HepG2 (cell line): ENCODE measurements around the gene SLITRK5. TPM values are rescaled to one million over a fixed set of nuclear protein-coding genes. Genes with fewer than 3 reads are reported as not detected.
A peak's percentile ranks its signal among the peaks of the same experiment; 100 is the strongest.

ENCODE experiments used
- ATAC-seq: fragments of 200-7000 bp; cut with Tn5 transposase; 3 replicates; pipeline ENCODE4 v1.9.1; 2020; ENCODE audit warnings: mild to moderate bottlenecking, moderate library complexity
- BruUV-seq: library from RNA; stranded (reverse); fragments of 400-500 nt; replicated peaks from 2 replicates; lab custom pipeline; 2021; lab: Mats Ljungman, UMichigan
- CTCF ChIA-PET: fragments of 300-600 bp; formaldehyde crosslinking; extraction: SDS; loops from one replicate; lab custom pipeline; 2021; ENCODE audit warnings: low total read pairs, inconsistent platforms, low intra/inter-chr PET ratio; lab: Yijun Ruan, JAX
- POLR2A ChIA-PET: fragments of 350-600 bp; sonication (Branson Sonifier 250); formaldehyde crosslinking; loops from one replicate; lab custom pipeline; 2020; ENCODE audit warnings: antibody characterized with exemption, inconsistent platforms; lab: Yijun Ruan, JAX
- DNase-seq: peaks from one replicate; pipeline ENCODE4 v3.0.0-alpha.2; 2015; ENCODE audit warnings: low spot score
- FAIRE-seq: peaks from 3 replicates; lab custom pipeline; 2011; peaks lifted over from hg19 to GRCh38; lab: Jason Lieb, UNC
- H2AFZ ChIP-seq: one replicate; pipeline ENCODE4 v1.6.1; 2011; ENCODE audit warnings: low read length, inconsistent platforms
- H3K27ac ChIP-seq: fragments of 300-600 bp; 3 replicates; pipeline ENCODE4 v1.8.0; 2011; ENCODE audit warnings: mixed run types, mild to moderate bottlenecking, mixed read lengths, low read length, inconsistent platforms; ENCODE audit not compliant: insufficient read depth; ENCODE audit errors: extremely low read length
- H3K27me3 ChIP-seq, 2 experiments: fragments of 200-600 bp in 1 of 2; 2 replicates in 1 of 2; 3 replicates in 1 of 2; pipeline versions ENCODE4 v1.6.0 to v1.8.0; 2011; ENCODE audit warnings: low read length in 2 of 2, mild to moderate bottlenecking in 2 of 2, moderate library complexity in 2 of 2, inconsistent platforms in 1 of 2; ENCODE audit not compliant: insufficient read depth in 2 of 2, control insufficient read depth in 1 of 2
- H3K36me3 ChIP-seq, 2 experiments: fragments of 200-600 bp in 1 of 2; replicated peaks in 1 of 2; 2 replicates in 1 of 2; 3 replicates in 1 of 2; pipeline versions ENCODE4 v1.5.1 to v1.8.0; 2011; ENCODE audit warnings: low read length in 2 of 2, inconsistent platforms in 1 of 2; ENCODE audit not compliant: insufficient read depth in 2 of 2, control insufficient read depth in 1 of 2
- H3K4me1 ChIP-seq: 2 replicates; pipeline ENCODE4 v1.5.1; 2012; ENCODE audit warnings: low read length, inconsistent platforms; ENCODE audit not compliant: insufficient read depth
- H3K4me2 ChIP-seq: 2 replicates; pipeline ENCODE4 v1.6.0; 2011; ENCODE audit warnings: low read depth, low read length, inconsistent platforms
- H3K4me3 ChIP-seq, 3 experiments: fragments of 200-600 bp in 1 of 3; sonication (generic), shearing (Covaris generic) in 1 of 3; replicated peaks in 1 of 3; 2 replicates each; pipeline ENCODE4 v1.5.1; 2011 to 2016; ENCODE audit warnings: low read length in 3 of 3, inconsistent platforms in 2 of 3, low read depth in 2 of 3, mild to moderate bottlenecking in 2 of 3, control low read depth in 1 of 3, mixed read lengths in 1 of 3; ENCODE audit not compliant: insufficient read depth in 1 of 3
- H3K79me2 ChIP-seq: one replicate; pipeline ENCODE4 v1.6.1; 2011; ENCODE audit warnings: low read length, inconsistent platforms; ENCODE audit not compliant: insufficient read depth
- H3K9ac ChIP-seq: 2 replicates; pipeline ENCODE4 v1.6.0; 2011; ENCODE audit warnings: mild to moderate bottlenecking, low read depth, low read length, inconsistent platforms; ENCODE audit not compliant: insufficient read depth
- H3K9me3 ChIP-seq: 2 replicates; pipeline ENCODE4 v1.5.1; 2012; ENCODE audit warnings: mild to moderate bottlenecking, low read length
- H4K20me1 ChIP-seq: 2 replicates; pipeline ENCODE4 v1.6.0; 2011; ENCODE audit warnings: inconsistent platforms, mild to moderate bottlenecking, low read length, moderate library complexity; ENCODE audit not compliant: insufficient read depth
- KDM2A ChIP-seq: sonication (generic); formaldehyde crosslinking; IDR thresholded peaks from 2 replicates; pipeline ENCODE4 v1.4.0; 2020; ENCODE audit warnings: low read depth, missing genetic modification reagents, borderline replicate concordance
- PCBP1 ChIP-seq: fragments of 200-400 bp; formaldehyde crosslinking; IDR thresholded peaks from 2 replicates; pipeline ENCODE4 v1.6.1; 2017; ENCODE audit warnings: mild to moderate bottlenecking, low read depth, low read length, borderline replicate concordance
- POLR2AphosphoS5 ChIP-seq: IDR thresholded peaks from 2 replicates; pipeline ENCODE4 v1.6.1; 2012; ENCODE audit warnings: low read depth, low read length
- ZNF282 ChIP-seq: fragments of 450-650 bp; IDR thresholded peaks from 2 replicates; pipeline ENCODE4 v1.6.1; 2018; ENCODE audit not compliant: partially characterized antibody
- ZNF629 ChIP-seq: sonication (generic); formaldehyde crosslinking; conservative IDR thresholded peaks from 2 replicates; pipeline ENCODE4 v1.5.0; 2020; ENCODE audit warnings: missing genetic modification reagents
- WGBS: methylation state at CpG from one replicate; pipeline ENCODE4 v1.1.6; 2017; ENCODE audit warnings: low lambda C conversion rate; 5-methylcytosine and 5-hydroxymethylcytosine counted together
- in situ Hi-C: cut with HindIII; loops from 2 replicates; pipeline ENCODE4 v1.10.0; 2017; ENCODE audit warnings: low pct_unique_long_range_greater_than_20kb; ENCODE audit not compliant: extremely low pct_ligation_motif_present
- intact Hi-C: fragments of 100-400 bp; cut with micrococcal nuclease; formaldehyde crosslinking; loops from one replicate; pipeline ENCODE4 v1.10.0; 2022; ENCODE audit not compliant: unreplicated experiment
- polyA plus RNA-seq, 8 experiments: library from polyadenylated mRNA; depleted of rRNA in 3 of 8; stranded (reverse) in 7 of 8; unstranded in 1 of 8; fragments of >200 nt; fragmentation: Illumina TruSeq in 4 of 8; extraction: Trizol in 4 of 8; gene quantifications; 2 replicates each; pipeline versions ENCODE4 v1.2.1 to v1.2.3, GENCODE V29; 2011 to 2016; ENCODE audit warnings: low read depth in 4 of 8, missing spikeins in 1 of 8, mixed read lengths in 1 of 8; ENCODE audit not compliant: insufficient read depth in 1 of 8
- total RNA-seq, 5 experiments: library from RNA; depleted of rRNA; stranded (reverse); fragments of >200 nt; fragmentation: Illumina TruSeq; extraction: Trizol; gene quantifications; 2 replicates each; pipeline ENCODE4 v1.2.3, GENCODE V29; 2016; ENCODE audit warnings: low read depth in 1 of 5
- TF ChIP-seq, protein P1 (sequence below): IDR thresholded peaks from 2 replicates; pipeline ENCODE4 v1.6.1; 2016; ENCODE audit warnings: missing compliant biosample characterization, missing genetic modification reagents, borderline replicate concordance
- TF ChIP-seq, protein P2 (sequence below): sonication (generic); formaldehyde crosslinking; IDR thresholded peaks from 2 replicates; pipeline ENCODE4 v1.4.0; 2020; ENCODE audit warnings: missing genetic modification reagents
- TF ChIP-seq, protein P3 (sequence below): fragments of 450-650 bp; IDR thresholded peaks from 2 replicates; pipeline ENCODE4 v1.6.1; 2016
- TF ChIP-seq, protein P4 (sequence below): sonication (generic); formaldehyde crosslinking; IDR thresholded peaks from 2 replicates; pipeline ENCODE4 v1.5.0; 2020; ENCODE audit warnings: mild to moderate bottlenecking, missing genetic modification reagents

The SLITRK5 gene
- total and polyA plus RNA-seq, 2 of the 13 experiments (the other 11 are each of a cell fraction or from before 2014, with no cell fraction given) = not detected

DNA sequence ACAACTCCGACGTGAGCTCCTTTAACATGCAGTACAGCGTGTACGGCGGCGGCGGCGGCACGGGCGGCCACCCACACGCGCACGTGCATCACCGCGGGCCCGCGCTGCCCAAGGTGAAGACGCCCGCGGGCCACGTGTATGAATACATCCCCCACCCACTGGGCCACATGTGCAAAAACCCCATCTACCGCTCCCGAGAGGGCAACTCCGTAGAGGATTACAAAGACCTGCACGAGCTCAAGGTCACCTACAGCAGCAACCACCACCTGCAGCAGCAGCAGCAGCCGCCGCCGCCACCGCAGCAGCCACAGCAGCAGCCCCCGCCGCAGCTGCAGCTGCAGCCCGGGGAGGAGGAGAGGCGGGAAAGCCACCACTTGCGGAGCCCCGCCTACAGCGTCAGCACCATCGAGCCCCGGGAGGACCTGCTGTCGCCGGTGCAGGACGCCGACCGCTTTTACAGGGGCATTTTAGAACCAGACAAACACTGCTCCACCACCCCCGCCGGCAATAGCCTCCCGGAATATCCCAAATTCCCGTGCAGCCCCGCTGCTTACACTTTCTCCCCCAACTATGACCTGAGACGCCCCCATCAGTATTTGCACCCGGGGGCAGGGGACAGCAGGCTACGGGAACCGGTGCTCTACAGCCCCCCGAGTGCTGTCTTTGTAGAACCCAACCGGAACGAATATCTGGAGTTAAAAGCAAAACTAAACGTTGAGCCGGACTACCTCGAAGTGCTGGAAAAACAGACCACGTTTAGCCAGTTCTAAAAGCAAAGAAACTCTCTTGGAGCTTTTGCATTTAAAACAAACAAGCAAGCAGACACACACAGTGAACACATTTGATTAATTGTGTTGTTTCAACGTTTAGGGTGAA is 6.6 kb downstream of the SLITRK5 start (continued):
- 0 out of 2 replicates have a peak, but pooled peaks have one; percentile 12 for TF ChIP-seq KDM2A (CRISPR knock-in tag)
- TF ChIP-seq, protein P1, sequence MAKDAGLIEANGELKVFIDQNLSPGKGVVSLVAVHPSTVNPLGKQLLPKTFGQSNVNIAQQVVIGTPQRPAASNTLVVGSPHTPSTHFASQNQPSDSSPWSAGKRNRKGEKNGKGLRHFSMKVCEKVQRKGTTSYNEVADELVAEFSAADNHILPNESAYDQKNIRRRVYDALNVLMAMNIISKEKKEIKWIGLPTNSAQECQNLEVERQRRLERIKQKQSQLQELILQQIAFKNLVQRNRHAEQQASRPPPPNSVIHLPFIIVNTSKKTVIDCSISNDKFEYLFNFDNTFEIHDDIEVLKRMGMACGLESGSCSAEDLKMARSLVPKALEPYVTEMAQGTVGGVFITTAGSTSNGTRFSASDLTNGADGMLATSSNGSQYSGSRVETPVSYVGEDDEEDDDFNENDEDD = 0 out of 2 replicates have a peak, but pooled peaks have one; percentile 15
- TF ChIP-seq, protein P2, sequence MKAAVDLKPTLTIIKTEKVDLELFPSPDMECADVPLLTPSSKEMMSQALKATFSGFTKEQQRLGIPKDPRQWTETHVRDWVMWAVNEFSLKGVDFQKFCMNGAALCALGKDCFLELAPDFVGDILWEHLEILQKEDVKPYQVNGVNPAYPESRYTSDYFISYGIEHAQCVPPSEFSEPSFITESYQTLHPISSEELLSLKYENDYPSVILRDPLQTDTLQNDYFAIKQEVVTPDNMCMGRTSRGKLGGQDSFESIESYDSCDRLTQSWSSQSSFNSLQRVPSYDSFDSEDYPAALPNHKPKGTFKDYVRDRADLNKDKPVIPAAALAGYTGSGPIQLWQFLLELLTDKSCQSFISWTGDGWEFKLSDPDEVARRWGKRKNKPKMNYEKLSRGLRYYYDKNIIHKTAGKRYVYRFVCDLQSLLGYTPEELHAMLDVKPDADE (CRISPR knock-in tag) = no peak
- TF ChIP-seq, protein P3, sequence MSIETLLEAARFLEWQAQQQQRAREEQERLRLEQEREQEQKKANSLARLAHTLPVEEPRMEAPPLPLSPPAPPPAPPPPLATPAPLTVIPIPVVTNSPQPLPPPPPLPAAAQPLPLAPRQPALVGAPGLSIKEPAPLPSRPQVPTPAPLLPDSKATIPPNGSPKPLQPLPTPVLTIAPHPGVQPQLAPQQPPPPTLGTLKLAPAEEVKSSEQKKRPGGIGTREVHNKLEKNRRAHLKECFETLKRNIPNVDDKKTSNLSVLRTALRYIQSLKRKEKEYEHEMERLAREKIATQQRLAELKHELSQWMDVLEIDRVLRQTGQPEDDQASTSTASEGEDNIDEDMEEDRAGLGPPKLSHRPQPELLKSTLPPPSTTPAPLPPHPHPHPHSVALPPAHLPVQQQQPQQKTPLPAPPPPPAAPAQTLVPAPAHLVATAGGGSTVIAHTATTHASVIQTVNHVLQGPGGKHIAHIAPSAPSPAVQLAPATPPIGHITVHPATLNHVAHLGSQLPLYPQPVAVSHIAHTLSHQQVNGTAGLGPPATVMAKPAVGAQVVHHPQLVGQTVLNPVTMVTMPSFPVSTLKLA = peak; percentile 70

DNA sequence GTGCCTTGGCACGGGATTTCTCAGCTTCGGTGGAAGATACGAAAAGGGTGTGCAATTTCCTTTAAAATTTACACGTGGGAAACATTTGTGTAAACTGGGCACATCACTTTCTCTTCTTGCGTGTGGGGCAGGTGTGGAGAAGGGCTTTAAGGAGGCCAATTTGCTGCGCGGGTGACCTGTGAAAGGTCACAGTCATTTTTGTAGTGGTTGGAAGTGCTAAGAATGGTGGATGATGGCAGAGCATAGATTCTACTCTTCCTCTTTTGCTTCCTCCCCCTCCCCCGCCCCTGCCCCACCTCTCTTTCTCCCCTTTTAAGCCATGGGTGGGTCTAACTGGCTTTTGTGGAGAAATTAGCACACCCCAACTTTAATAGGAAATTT is 7.2 kb downstream of the SLITRK5 start:
- CTCF ChIA-PET = no interaction called here
- H3K9ac ChIP-seq = no peak overlapping the region
- intact Hi-C loops = loop anchor here (5.0 kb wide), 1 partner anchor 1389 kb away; no protein-coding TSS in a partner anchor
- in situ Hi-C loops = no loop called here
- ATAC-seq (peak; percentile 22; the same call in 2 of the 3 replicates), DNase-seq (no peak), FAIRE-seq (no peak)
- peaks cover 15% of the 10 kb centered on the region for H3K4me1 ChIP-seq
- peak overlapping the region in 1 of 3 experiments; percentile 43; a peak in 2 of 6 replicates for H3K4me3 ChIP-seq
- WGBS = 20% methylated on average over 8 of the region's 8 CpGs
- no TSS peak for BruUV-seq
- H3K4me2 ChIP-seq = peak overlapping the region; percentile 76
- H3K9me3 ChIP-seq = no peaks in the 10 kb centered on the region
- no peak overlapping the region for H3K27ac ChIP-seq
- H3K79me2 ChIP-seq = no peaks in the 10 kb centered on the region
- H3K36me3 ChIP-seq = no peaks in the 10 kb centered on the region
- peaks cover 0 to 48% of the 10 kb centered on the region in 2 experiments; a peak in 4 of 5 replicates for H3K27me3 ChIP-seq
- H2AFZ ChIP-seq = peak overlapping the region; percentile 61
- POLR2A ChIA-PET = no interaction called here
- H4K20me1 ChIP-seq = no peaks in the 10 kb centered on the region
- TF ChIP-seq PCBP1 (no peak), ZNF629 (CRISPR knock-in tag) (no peak), POLR2AphosphoS5 (no peak), ZNF282 (no peak)
- TF ChIP-seq, protein P4, sequence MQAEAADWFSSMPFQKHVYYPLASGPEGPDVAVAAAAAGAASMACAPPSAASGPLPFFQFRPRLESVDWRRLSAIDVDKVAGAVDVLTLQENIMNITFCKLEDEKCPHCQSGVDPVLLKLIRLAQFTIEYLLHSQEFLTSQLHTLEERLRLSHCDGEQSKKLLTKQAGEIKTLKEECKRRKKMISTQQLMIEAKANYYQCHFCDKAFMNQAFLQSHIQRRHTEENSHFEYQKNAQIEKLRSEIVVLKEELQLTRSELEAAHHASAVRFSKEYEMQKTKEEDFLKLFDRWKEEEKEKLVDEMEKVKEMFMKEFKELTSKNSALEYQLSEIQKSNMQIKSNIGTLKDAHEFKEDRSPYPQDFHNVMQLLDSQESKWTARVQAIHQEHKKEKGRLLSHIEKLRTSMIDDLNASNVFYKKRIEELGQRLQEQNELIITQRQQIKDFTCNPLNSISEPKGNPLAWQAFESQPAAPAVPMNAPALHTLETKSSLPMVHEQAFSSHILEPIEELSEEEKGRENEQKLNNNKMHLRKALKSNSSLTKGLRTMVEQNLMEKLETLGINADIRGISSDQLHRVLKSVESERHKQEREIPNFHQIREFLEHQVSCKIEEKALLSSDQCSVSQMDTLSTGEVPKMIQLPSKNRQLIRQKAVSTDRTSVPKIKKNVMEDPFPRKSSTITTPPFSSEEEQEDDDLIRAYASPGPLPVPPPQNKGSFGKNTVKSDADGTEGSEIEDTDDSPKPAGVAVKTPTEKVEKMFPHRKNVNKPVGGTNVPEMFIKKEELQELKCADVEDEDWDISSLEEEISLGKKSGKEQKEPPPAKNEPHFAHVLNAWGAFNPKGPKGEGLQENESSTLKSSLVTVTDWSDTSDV = no peak
- TF ChIP-seq, protein P1 = no peak
